IPS-15b (cell line): ENCODE results near the gene LUC7L2.
"Not testable (repeated sequence)": the region's sequence is repeated elsewhere in the genome, so short reads cannot be mapped to it uniquely, and the experiment has no call there.

Experiments used
- H3K27me3 ChIP-seq: one replicate; pipeline ENCODE4 v1.6.1; 2013; ENCODE audit warnings: low read length; ENCODE audit not compliant: control insufficient read depth, insufficient read depth
- H3K36me3 ChIP-seq: one replicate; pipeline ENCODE4 v1.6.1; 2013; ENCODE audit warnings: low read length; ENCODE audit not compliant: control insufficient read depth, insufficient read depth
- H3K4me1 ChIP-seq: one replicate; pipeline ENCODE4 v1.6.1; 2013; ENCODE audit warnings: mild to moderate bottlenecking, low read length; ENCODE audit not compliant: control insufficient read depth, insufficient read depth
- H3K4me3 ChIP-seq: one replicate; pipeline ENCODE4 v1.5.1; 2013; ENCODE audit warnings: low read depth, low read length
- H3K9ac ChIP-seq: one replicate; pipeline ENCODE4 v1.6.1; 2013; ENCODE audit warnings: low read depth, mild to moderate bottlenecking, low read length
- H3K9me3 ChIP-seq: one replicate; pipeline ENCODE4 v1.6.1; 2013; ENCODE audit warnings: mild to moderate bottlenecking, low read length; ENCODE audit not compliant: control insufficient read depth, insufficient read depth

Gene LUC7L2

DNA sequence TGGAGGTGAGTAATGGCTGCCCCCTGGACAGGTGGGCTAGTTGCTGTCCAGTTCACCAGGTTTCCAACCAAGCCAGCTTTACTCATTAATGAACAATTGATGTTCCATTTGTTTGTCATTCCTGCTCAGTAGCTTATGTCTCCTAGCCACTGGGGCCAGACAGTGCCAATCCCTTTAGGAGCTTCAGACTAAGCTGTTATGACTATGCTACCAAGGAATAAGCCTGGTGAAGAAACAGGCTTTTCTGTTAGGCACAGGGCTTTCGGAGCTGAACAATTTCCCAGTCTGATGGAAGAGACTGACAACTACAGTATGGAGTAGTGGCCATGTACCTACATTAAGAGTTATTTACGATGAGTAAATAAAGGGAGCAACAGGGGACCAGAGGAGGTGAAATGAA is 20.7 kb upstream of the LUC7L2 start:
- Histone ChIP-seq H3K9me3 (no peaks in the 10 kb centered on the region), H3K4me3 (no peak overlapping the region), H3K4me1 (peaks cover 5% of the 10 kb centered on the region), H3K27me3 (no peaks in the 10 kb centered on the region), H3K9ac (no peak overlapping the region), H3K36me3 (no peaks in the 10 kb centered on the region)

DNA sequence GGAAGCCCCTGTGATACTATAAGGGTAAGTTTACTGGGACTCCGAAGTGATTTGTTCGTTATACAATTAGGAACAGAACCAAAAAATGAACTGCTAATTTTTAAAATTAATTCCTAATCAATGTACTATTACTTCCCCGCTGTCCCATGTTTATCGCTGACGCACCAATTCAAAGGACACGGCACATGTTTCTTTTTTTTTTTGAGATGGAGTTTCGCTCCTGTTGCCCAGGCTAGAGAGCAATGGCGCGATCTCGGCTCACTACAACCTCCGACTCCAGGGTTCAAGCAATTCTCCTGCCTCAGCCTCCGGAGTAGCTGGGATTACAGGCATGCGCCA is 20.0 kb upstream of the LUC7L2 start:
- Histone ChIP-seq H3K27me3 (no peaks in the 10 kb centered on the region), H3K9ac (no peak overlapping the region), H3K36me3 (no peaks in the 10 kb centered on the region), H3K4me3 (peak overlapping the region; percentile 90), H3K4me1 (peaks cover 5% of the 10 kb centered on the region), H3K9me3 (no peaks in the 10 kb centered on the region)

- H3K27me3 ChIP-seq: no peaks in the 10 kb centered on the region
- H3K4me3 ChIP-seq: peak overlapping the region; percentile 90
- H3K9me3 ChIP-seq: no peaks in the 10 kb centered on the region
- H3K4me1 ChIP-seq: peaks cover 5% of the 10 kb centered on the region
- peak overlapping the region; percentile 100 for H3K9ac ChIP-seq
- H3K36me3 ChIP-seq: no peaks in the 10 kb centered on the region
Observed at GRCh38 chr7:139340037-139340807, 19.5 kb upstream of the LUC7L2 start.

- H3K9ac ChIP-seq: peak overlapping the region; percentile 100
- H3K9me3 ChIP-seq: no peaks in the 10 kb centered on the region
- peaks cover 5% of the 10 kb centered on the region for H3K4me1 ChIP-seq
- H3K4me3 ChIP-seq: peak overlapping the region; percentile 90
- H3K36me3 ChIP-seq: no peaks in the 10 kb centered on the region
- H3K27me3 ChIP-seq: no peaks in the 10 kb centered on the region
Observed at GRCh38 chr7:139340808-139341057, 19.0 kb upstream of the LUC7L2 start.

DNA sequence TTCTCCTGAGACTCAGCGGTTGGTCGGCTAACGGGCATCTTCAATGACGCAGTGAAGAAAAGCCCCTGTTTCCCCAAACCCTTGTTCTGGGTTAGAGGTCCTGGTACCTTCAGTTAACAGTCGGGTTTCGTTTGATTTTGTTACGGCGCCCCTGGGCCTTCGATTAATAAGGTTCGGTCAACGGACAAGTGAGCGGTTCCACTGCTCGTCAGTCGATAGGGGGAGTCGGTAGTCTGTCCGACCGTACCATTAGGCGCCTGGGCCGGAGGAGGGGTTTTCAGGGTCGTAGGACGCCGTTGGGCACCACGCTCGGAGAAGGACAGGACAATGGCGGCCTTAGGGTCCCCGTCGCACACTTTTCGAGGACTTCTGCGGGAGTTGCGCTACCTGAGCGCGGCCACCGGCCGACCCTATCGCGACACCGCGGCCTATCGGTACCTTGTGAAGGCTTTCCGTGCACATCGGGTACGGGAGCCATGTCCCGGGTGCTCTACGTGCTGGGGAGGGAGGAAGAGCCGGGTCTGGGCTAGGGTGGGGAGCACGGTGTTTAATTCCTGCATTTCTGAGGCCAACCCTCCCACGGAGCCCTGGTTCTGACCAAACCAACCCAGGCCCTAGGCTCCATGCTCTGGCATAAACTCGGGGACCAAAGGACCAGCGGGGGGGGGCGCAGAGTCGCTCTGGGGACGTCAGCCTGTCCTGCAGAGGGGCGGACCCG is 18.5 kb upstream of the LUC7L2 start, which contains the start of gene FMC1:
FMC1 (plus strand) TSS at position 280 of the 718 bp plus-strand sequence; CDS start at position 328, 48 bp downstream.
- H3K9me3 ChIP-seq: no peaks in the 10 kb centered on the region
- H3K4me1 ChIP-seq: peaks cover 5% of the 10 kb centered on the region
- H3K27me3 ChIP-seq: no peaks in the 10 kb centered on the region
- H3K36me3 ChIP-seq: no peaks in the 10 kb centered on the region
- H3K9ac ChIP-seq: peak within 1 kb of the TSS; percentile 100
- H3K4me3 ChIP-seq: peak within 1 kb of the TSS; percentile 90

- Histone ChIP-seq H3K9me3 (no peaks in the 10 kb centered on the region), H3K27me3 (no peaks in the 10 kb centered on the region), H3K4me1 (peaks cover 5% of the 10 kb centered on the region), H3K4me3 (peak overlapping the region; percentile 90), H3K9ac (peak overlapping the region; percentile 6), H3K36me3 (no peaks in the 10 kb centered on the region)
Observed at GRCh38 chr7:139341776-139342226, 17.9 kb upstream of the LUC7L2 start.

DNA sequence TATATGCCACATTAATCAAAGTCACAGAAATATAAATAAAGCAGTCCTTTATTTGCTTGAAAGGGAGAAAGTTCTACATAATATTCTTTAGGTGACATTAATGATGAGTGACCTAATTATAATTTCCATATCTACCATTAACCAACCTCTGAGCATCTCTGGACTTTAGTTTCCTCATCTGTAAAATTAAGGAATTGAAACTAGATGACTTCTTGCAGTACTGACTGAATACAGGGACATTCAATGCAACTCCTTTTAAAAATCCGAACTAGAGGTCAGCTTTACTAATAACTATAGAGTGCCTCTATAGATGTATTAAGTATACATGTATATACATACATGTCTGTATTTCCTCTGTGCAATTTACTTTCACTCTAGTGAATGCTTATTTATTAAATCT is 14.7 kb upstream of the LUC7L2 start:
- Histone ChIP-seq H3K4me1 (peaks cover 5% of the 10 kb centered on the region), H3K27me3 (no peaks in the 10 kb centered on the region), H3K4me3 (no peak overlapping the region), H3K9ac (no peak overlapping the region), H3K36me3 (no peaks in the 10 kb centered on the region), H3K9me3 (no peaks in the 10 kb centered on the region)

DNA sequence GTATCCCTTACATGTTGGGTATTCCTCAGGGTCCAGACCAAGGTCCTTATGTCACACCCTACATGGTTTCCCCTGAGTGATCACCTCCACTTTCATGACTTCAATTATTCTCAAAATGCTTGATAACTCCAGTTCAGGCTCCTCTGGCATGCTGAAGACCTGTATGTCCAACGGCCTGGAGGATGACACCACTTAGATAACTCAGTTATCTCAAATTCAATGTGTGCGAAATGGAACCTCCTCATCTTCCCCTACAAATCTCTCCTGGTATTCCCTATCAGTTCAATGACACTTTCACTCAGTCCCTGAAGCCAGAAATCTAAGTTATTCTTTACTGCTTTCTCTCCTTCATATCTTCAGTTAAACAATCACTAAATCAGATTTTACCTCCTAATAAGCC is 8.7 kb upstream of the LUC7L2 start:
- Histone ChIP-seq H3K36me3 (no peaks in the 10 kb centered on the region), H3K9me3 (no peaks in the 10 kb centered on the region), H3K4me1 (no peaks in the 10 kb centered on the region), H3K27me3 (no peaks in the 10 kb centered on the region), H3K9ac (no peak overlapping the region), H3K4me3 (no peak overlapping the region)

DNA sequence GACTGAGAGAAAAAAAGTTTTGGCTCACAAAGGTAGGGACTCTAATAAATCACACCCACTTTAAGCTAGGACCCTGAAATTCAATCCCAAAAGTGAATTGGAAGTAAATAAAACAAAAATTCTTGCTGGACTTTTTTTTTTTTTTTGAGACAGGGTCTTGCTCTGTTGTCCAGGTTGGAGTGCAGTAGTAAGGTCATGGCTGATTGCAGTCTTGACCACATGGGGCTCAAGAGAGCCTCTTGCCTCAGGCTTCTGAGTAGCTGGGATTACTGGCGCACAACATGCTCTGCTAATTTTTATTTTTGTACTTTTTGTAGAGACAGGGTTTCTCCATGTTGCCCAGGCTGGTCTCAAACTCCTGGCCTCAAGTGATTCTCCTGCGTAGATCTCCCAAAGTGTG is 5.0 kb upstream of the LUC7L2 start:
- no peak overlapping the region for H3K9ac ChIP-seq
- no peaks in the 10 kb centered on the region for H3K9me3 ChIP-seq
- peaks cover 3% of the 10 kb centered on the region for H3K36me3 ChIP-seq
- H3K4me1 ChIP-seq: peaks cover 5% of the 10 kb centered on the region
- no peaks in the 10 kb centered on the region for H3K27me3 ChIP-seq
- no peak overlapping the region for H3K4me3 ChIP-seq

DNA sequence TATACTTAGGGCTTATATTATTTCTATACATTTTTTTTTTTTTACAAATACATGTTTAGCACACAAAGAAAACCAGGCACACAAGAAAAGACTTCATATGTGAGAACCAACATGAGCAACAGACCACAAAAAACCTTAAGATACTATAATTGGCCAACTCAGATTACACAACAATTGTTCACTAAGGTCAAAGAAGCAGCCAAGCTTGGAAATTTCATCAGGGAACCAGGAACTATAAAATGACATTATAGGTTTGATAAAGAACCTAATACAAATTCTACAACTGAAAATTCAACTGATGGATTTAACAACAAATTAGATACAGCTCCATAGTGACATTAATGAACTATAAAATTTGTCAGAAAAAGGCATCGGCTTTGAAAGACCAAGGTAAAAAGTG is 4.4 kb upstream of the LUC7L2 start:
- Histone ChIP-seq H3K4me3 (no peak overlapping the region), H3K9me3 (no peaks in the 10 kb centered on the region), H3K36me3 (peaks cover 3% of the 10 kb centered on the region), H3K27me3 (no peaks in the 10 kb centered on the region), H3K4me1 (peaks cover 5% of the 10 kb centered on the region), H3K9ac (no peak overlapping the region)

- H3K9ac ChIP-seq, H3K27me3 ChIP-seq, H3K4me1 ChIP-seq, H3K36me3 ChIP-seq, H3K9me3 ChIP-seq: not testable (repeated sequence)
- peak overlapping the region; percentile 93 for H3K4me3 ChIP-seq
Observed at GRCh38 chr7:139357729-139358506, 1.8 kb upstream of the LUC7L2 start.
